GM18499 (cell line): ENCODE measurements around the gene NOSTRIN.
"Not testable (repeated sequence)": the region's sequence is repeated elsewhere in the genome, so short reads cannot be mapped to it uniquely, and the experiment has no call there.

Experiments
- ATAC-seq: cut with Tn5 transposase; IDR thresholded peaks from one replicate; pipeline ENCODE4 v1.9.1; 2021; ENCODE audit warnings: moderate number of reproducible peaks; ENCODE audit not compliant: insufficient read depth, unreplicated experiment

NOSTRIN gene

DNA sequence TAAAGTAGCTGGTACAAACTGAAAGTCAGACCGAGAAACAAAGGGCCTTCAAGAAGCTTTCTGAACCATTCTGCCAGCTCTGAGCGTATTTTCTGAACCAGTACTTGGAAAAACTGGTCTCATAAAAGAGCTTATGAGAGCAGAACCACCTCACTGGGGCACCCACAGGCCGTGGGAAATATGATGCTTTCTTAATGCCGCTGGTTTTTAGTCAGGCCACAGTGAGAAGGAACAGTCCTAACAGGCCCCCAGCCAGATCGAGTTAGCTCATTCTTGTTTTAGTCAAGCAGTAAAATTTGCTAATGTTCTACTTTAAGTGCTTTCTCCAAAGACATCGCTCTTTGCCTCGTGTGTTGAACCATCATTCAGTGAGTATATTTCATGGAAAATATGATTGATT, 12.7 kb upstream of the NOSTRIN start:
- ATAC-seq: no peak

GRCh38 chr2:168790226-168790902, 12.1 kb upstream of the NOSTRIN start:
- ATAC-seq: no peak

DNA sequence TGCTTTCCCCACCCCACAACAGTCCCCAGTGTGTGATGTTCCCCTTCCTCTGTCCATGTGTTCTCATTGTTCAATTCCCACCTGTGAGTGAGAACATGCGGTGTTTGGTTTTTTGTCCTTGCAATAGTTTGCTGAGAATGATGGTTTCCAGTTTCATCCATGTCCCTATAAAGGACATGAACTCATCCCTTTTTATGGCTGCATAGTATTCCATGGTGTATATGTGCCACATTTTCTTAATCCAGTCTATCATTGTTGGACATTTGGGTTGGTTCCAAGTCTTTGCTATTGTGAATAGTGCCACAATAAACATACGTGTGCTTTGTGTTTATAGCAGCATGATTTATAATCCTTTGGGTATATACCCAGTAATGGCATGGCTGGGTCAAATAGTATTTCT, 11.3 kb upstream of the NOSTRIN start:
- ATAC-seq: not testable (repeated sequence)

GRCh38 chr2:168793596-168793995, 8.8 kb upstream of the NOSTRIN start:
- ATAC-seq: no peak

- no peak for ATAC-seq
Observed at GRCh38 chr2:168794968-168795367, 7.5 kb upstream of the NOSTRIN start.

GRCh38 chr2:168796090-168796577, 6.3 kb upstream of the NOSTRIN start:
- no peak for ATAC-seq

- no peak for ATAC-seq
Observed at GRCh38 chr2:168796583-168797285, 5.7 kb upstream of the NOSTRIN start.

- no peak for ATAC-seq
Observed at GRCh38 chr2:168797286-168797655, 5.2 kb upstream of the NOSTRIN start.

- ATAC-seq: no peak
Observed at GRCh38 chr2:168798076-168798887, 4.2 kb upstream of the NOSTRIN start.

DNA sequence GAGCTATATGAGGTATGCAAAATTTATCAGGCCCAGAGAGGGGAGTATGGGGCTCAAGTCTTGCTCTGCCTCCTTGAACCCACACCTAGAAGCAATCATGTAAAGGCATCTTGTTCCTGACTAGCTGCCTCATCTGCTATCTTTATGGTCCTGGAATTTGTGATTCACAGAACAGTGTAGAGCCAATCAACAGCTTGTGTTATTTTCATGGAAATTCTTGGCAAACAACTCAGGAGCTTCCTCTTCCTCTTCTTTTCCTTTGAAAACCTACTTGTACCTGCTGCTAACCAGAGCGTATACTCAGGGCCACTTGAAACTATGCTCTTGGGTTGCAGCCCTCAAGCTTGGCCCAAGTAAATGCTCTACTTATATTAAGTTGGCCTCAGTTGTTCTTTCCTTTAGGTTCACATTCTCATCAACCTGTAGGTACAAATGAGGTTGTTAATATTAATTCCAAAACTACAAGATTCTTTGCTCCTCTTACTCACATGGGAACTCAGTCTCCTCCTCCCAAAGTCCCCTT, 3.5 kb upstream of the NOSTRIN start:
- ATAC-seq: no peak

GRCh38 chr2:168801471-168801870, 966 bp upstream of the NOSTRIN start:
- ATAC-seq: no peak

GRCh38 chr2:168802859-168803725, 655 bp downstream of the NOSTRIN start:
- ATAC-seq: no peak

- ATAC-seq: no peak
Observed at GRCh38 chr2:168804214-168804613, 1.8 kb downstream of the NOSTRIN start.

DNA sequence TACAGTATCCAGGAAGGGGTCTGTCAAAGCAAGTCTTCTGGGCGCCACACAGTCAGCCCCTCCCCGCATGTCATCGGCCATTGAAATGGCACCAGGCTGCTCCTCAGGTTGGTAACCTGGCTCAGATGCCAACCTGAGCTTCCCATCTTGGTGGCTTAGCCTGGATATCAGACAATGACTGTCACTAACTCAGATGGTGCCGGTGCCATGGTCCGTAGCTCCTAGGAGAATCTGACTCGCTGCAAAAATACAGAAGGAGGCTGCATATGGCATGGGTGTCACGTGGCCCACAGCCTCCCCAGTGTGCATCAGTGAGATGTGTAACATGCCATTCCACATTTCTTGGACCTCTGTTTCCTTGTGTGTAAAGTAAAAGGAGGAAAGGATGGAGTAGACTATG, 3.2 kb downstream of the NOSTRIN start:
- ATAC-seq: no peak

GRCh38 chr2:168809537-168809936, 7.1 kb downstream of the NOSTRIN start:
- no peak for ATAC-seq

- no peak for ATAC-seq
Observed at GRCh38 chr2:168810235-168810634, 7.8 kb downstream of the NOSTRIN start.

GRCh38 chr2:168811696-168812095, 9.3 kb downstream of the NOSTRIN start:
- ATAC-seq: no peak

GRCh38 chr2:168814046-168814445, 11.6 kb downstream of the NOSTRIN start:
- no peak for ATAC-seq

DNA sequence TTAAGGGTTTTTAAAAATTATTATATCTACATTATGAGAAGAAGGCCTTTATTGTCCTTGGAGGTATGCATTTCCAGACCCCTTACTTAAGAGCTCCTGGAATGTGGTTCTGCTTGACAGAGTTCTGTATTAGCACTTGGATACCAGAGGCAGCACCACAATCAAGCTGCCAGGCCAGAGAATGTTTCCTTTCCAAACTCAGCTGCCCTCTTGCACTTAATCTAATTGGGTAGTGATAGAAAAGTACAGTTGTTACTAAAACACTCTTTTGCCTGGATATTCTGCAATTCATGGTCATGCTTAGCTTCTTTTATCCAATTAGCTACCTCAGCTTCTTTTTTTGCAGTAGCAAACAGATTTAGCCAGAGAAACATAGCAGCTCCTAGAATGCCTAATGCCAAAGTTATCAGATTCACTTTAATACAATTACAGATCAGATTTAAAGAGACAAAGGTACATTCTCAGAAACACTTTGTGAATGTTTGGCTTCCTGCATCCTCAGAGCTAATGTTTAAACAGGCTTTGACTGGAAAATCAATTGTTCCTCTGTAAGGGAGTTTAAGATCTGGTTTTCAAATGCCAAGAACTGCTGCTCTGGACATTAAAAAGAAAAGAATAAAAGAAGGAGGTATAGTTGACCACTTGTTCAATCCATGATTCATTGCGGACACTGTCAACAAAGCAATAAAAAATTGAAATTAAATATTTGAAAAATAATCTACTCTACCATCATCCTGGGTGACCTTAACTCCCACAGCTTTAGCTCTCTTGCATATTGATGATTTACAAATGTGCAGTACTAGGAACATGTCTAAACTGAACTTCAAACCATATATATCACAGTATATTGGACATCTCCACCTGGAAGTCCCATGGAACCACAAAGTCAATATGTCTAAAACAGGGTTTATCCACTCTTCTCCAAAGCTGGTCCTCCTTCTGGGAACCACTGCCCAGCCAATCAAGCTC, 12.8 kb downstream of the NOSTRIN start:
- no peak for ATAC-seq
